ENCODE results near the gene MAPK8IP1. TPM values are rescaled to one million over a fixed set of nuclear protein-coding genes. Genes with fewer than 3 reads are reported as not detected.

The MAPK8IP1 gene
- total and polyA plus RNA-seq, 8 donors, result 2.9 to 8.3 (median 7.0) TPM; not detected in 1

DNA sequence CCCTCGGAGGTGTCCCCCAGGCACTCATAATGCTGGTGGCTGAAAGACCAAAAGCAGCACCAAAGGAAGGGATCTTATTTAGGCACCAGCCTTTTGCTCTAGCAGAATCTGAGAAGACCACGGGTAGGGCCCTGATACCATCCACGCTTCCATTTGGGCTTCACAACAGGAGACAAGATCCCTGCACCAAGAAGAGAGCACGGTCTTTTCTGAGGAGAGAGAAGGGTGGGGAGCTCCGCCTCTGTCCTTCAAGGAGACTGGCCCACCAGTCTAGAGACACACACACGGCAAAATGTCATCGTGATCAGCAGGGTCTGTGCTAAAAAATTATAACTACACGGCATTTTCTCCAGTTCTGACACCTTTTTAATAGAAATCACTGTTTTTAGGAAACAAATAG is 46.8 kb downstream of the MAPK8IP1 start:
- H3K27ac ChIP-seq, result no peak overlapping the region
- H3K4me3 ChIP-seq, result no peak overlapping the region
- WGBS, 5 donors, result 90 to 94% (median 92%) methylated on average over 8 of the region's 8 CpGs

DNA sequence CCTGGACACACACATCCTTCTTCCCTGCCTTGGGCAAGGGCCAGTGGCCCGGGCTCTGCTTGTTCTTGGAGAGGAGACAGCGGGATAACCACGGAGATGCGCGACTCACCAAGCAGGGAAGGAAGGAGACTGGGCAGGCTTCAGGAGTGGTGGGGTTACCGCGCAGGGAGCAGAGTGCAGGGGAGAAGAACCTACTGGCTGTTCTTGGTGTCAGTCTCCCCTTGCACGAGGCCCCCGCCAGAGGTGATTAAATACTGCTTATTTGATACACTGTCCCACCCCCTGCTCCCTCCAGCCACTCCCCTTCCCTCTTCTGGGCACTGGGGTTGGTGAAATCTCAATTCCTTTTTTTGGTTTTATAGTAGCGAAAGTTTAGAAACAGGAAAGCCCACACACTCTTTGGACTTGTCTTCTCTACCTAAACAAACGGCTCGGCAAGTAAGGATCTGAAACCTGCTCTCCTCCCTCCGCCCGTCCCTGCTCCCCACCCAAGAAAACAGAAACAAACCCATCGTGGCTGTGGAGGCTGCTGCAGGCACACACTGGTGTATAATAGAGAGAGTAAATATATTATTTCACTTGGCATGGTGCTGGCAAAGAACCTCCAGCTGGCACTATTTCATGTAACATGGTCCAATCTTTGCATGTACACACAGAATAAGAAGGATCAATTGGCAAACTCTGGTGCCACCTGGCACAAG is 47.8 kb downstream of the MAPK8IP1 start:
- peaks cover 6 to 45% (median 42%) of the 10 kb centered on the region in 4 donors for H3K4me1 ChIP-seq
- intact Hi-C loops (cut with DNase I; ENCODE audit: low total_unique reads), result no loop called here
- H3K36me3 ChIP-seq, result peaks cover 23 to 75% (median 73%) of the 10 kb centered on the region in 4 donors
- H3K27me3 ChIP-seq, result no peaks in the 10 kb centered on the region
- H3K27ac ChIP-seq, result peak overlapping the region in 3 of 5 donors; percentile 20 to 44 (median 33)
- DNase-seq, result peak in 1 of 2 donors; percentile 79
- TF ChIP-seq EP300 (IDR thresholded peaks at IDR 0.05), result no peak
- TF ChIP-seq, protein P1, sequence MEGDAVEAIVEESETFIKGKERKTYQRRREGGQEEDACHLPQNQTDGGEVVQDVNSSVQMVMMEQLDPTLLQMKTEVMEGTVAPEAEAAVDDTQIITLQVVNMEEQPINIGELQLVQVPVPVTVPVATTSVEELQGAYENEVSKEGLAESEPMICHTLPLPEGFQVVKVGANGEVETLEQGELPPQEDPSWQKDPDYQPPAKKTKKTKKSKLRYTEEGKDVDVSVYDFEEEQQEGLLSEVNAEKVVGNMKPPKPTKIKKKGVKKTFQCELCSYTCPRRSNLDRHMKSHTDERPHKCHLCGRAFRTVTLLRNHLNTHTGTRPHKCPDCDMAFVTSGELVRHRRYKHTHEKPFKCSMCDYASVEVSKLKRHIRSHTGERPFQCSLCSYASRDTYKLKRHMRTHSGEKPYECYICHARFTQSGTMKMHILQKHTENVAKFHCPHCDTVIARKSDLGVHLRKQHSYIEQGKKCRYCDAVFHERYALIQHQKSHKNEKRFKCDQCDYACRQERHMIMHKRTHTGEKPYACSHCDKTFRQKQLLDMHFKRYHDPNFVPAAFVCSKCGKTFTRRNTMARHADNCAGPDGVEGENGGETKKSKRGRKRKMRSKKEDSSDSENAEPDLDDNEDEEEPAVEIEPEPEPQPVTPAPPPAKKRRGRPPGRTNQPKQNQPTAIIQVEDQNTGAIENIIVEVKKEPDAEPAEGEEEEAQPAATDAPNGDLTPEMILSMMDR (IDR thresholded peaks at IDR 0.05), result no peak
- TF ChIP-seq POLR2A (IDR thresholded peaks at IDR 0.05), result no peak
- no peak for TF ChIP-seq POLR2AphosphoS5 (IDR thresholded peaks at IDR 0.05)
- WGBS, 5 donors, result 46 to 63% (median 53%) methylated on average over 14 to 15 of the region's 15 CpGs
- no peaks in the 10 kb centered on the region for H3K9me3 ChIP-seq
- no peak overlapping the region for H3K4me3 ChIP-seq

More for the DNA sequence above, 46.8 kb downstream of the MAPK8IP1 start:
- TF ChIP-seq, protein P1 (IDR thresholded peaks at IDR 0.05), result no peak
- TF ChIP-seq EP300 (IDR thresholded peaks at IDR 0.05) (no peak), POLR2AphosphoS5 (IDR thresholded peaks at IDR 0.05) (no peak), POLR2A (IDR thresholded peaks at IDR 0.05) (no peak)
- H3K9me3 ChIP-seq, result no peaks in the 10 kb centered on the region
- peaks cover 6 to 45% (median 42%) of the 10 kb centered on the region in 4 donors for H3K4me1 ChIP-seq
- no peaks in the 10 kb centered on the region for H3K27me3 ChIP-seq
- peaks cover 23 to 64% (median 62%) of the 10 kb centered on the region in 4 donors for H3K36me3 ChIP-seq
- intact Hi-C loops (cut with DNase I; ENCODE audit: low total_unique reads), result no loop called here
- DNase-seq, result no peak

DNA sequence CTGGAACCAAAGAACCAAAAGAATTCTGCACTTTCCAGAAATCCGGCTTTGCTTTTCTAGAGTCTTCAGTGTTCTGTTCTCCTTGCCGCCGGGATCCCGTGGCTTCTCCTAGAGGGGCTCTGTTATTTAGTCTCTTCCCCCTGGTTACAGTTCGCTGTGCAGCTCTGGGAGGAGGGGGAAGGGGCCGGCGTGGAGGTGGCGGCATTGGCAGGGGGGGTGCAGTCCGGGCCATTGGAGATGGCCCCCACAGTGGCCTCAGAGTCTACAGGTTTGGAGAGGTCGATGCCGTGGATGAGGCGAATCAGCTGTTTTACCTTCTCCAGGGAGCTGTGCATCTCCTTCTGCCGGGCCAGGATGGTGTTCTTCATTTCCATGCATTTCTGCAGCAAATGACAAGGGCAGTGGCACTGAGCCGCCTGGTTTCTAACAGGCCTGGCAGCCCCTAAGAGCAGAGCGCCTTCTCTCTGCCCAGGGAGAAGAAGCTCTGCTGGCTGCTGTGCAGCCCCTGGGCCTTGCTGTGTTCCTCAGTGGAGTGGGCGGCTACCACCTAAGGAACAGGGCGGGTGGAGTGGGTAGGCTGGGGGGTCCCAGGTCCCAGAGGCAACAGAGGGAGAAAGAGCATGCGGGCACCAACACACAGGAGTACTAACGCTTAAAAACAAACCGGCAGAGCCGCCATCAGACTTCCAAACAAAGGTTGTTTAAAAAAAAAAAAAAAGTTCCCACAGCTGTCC is 48.6 kb downstream of the MAPK8IP1 start:
- 70 to 79% (median 75%) methylated on average over 19 to 21 of the region's 21 CpGs for WGBS, 5 donors
- H3K27me3 ChIP-seq, result no peaks in the 10 kb centered on the region
- DNase-seq, result no peak
- peaks cover 23 to 76% (median 75%) of the 10 kb centered on the region in 4 donors for H3K36me3 ChIP-seq
- intact Hi-C loops (cut with DNase I; ENCODE audit: low total_unique reads), result no loop called here
- TF ChIP-seq POLR2AphosphoS5 (IDR thresholded peaks at IDR 0.05), result no peak
- no peak for TF ChIP-seq EP300 (IDR thresholded peaks at IDR 0.05)
- TF ChIP-seq, protein P1 (IDR thresholded peaks at IDR 0.05), result no peak
- TF ChIP-seq POLR2A (IDR thresholded peaks at IDR 0.05), result no peak
- H3K27ac ChIP-seq, result peak overlapping the region in 3 of 5 donors; percentile 12 to 39 (median 20)
- H3K4me3 ChIP-seq, result no peak overlapping the region
- peaks cover 6 to 45% (median 41%) of the 10 kb centered on the region in 4 donors for H3K4me1 ChIP-seq
- no peaks in the 10 kb centered on the region for H3K9me3 ChIP-seq

DNA sequence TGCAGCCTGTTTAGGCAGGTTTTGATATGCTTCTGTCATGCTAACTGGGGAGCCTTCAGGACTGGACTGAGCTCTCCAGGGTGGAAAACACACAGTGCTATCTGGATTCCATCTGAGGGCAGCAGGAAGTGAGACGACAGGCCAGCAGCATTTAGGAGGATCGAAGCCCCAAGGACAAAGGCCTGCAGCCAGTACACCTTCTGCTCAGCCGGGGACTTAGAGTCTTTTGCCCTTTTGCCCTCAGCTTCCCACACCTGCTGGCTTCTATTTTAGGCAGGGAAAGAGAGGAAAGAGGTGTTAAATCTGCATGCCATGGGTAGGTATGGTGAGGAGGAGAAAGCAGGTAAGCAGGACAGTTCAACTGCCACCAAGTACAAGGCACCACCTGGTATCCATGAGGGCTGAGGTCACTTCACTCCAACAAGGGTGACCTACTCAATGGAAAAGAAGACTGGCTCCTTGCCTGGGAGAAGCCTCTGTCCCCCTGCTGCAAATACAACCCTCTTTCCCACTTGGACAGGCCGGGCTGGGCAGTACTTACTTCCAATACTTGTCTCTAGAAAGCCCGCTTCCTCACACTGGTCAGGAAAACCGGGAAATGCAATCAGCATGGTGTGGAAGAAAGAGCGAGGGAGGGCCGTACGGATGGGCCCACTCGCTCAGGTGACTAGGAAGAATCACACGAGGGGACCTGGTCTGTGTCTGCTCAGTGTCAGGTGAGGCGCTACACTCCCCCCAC is 49.3 kb downstream of the MAPK8IP1 start:
- Histone ChIP-seq H3K27me3 (no peaks in the 10 kb centered on the region), H3K9me3 (no peaks in the 10 kb centered on the region), H3K36me3 (peaks cover 23 to 81% (median 75%) of the 10 kb centered on the region in 4 donors), H3K4me1 (peaks cover 6 to 38% (median 35%) of the 10 kb centered on the region in 4 donors), H3K27ac (peak overlapping the region in 2 of 5 donors; percentile 12 to 39), H3K4me3 (no peak overlapping the region)
- no peak for TF ChIP-seq POLR2A (IDR thresholded peaks at IDR 0.05)
- TF ChIP-seq POLR2AphosphoS5 (IDR thresholded peaks at IDR 0.05), result no peak
- TF ChIP-seq, protein P1 (IDR thresholded peaks at IDR 0.05), result no peak
- TF ChIP-seq EP300 (IDR thresholded peaks at IDR 0.05), result no peak
- DNase-seq, result no peak
- 72 to 83% (median 76%) methylated on average over 12 of the region's 12 CpGs for WGBS, 5 donors
- intact Hi-C loops (cut with DNase I; ENCODE audit: low total_unique reads), result no loop called here

Data from stomach (tissue), 9 donors.